Transverse colon (tissue), 4 donors: ENCODE measurements around the gene TMBIM1. TPM values are rescaled to one million over a fixed set of nuclear protein-coding genes. Genes with fewer than 3 reads are reported as not detected.

Source experiments
- DNase-seq: peaks from one replicate; pipeline ENCODE4 v3.0.0-alpha.2; 2019
- H3K27ac ChIP-seq, 4 donors: fragments of 200-600 bp; sonication (generic); 2 replicates each; pipeline ENCODE4 v1.5.1; 2016 to 2018; ENCODE audit warnings: inconsistent platforms in 4 of 4
- H3K27me3 ChIP-seq: fragments of 200-600 bp; sonication (generic); 2 replicates; pipeline ENCODE4 v1.5.1; 2017; ENCODE audit warnings: inconsistent platforms
- H3K36me3 ChIP-seq, 4 donors: fragments of 200-600 bp; sonication (generic); 2 replicates each; pipeline ENCODE4 v1.5.1; 2017 to 2019; ENCODE audit warnings: inconsistent platforms in 4 of 4
- H3K4me1 ChIP-seq, 4 donors: fragments of 200-600 bp; sonication (generic); 2 replicates each; pipeline ENCODE4 v1.5.1; 2017 to 2020; ENCODE audit warnings: inconsistent platforms in 4 of 4
- H3K4me3 ChIP-seq, 4 donors: fragments of 200-600 bp; sonication (generic); 1 replicate in 1 of 4; 2 replicates in 3 of 4; pipeline versions ENCODE4 v1.5.1 to v1.6.1; 2017 to 2019; ENCODE audit warnings: inconsistent platforms in 4 of 4
- H3K9me3 ChIP-seq, 2 donors: fragments of 200-600 bp; sonication (generic); 2 replicates each; pipeline ENCODE4 v1.5.1; 2017 to 2019; ENCODE audit warnings: inconsistent platforms in 2 of 2
- EP300 ChIP-seq: sonication (generic); formaldehyde crosslinking; IDR thresholded peaks from one replicate; pipeline ENCODE4 v1.6.1; 2017; ENCODE audit warnings: antibody characterized with exemption, low read depth
- POLR2A ChIP-seq: fragments of 450-650 bp; IDR thresholded peaks from one replicate; pipeline ENCODE4 v1.6.1; 2016; ENCODE audit warnings: antibody characterized with exemption, mild to moderate bottlenecking, moderate library complexity
- POLR2AphosphoS5 ChIP-seq, 3 donors: sonication (generic); formaldehyde crosslinking; IDR thresholded peaks; one replicate each; pipeline ENCODE4 v1.6.1; 2016; ENCODE audit warnings: antibody characterized with exemption in 3 of 3
- WGBS, 2 donors: methylation state at CpG; one replicate each; pipeline ENCODE4 v1.1.5; 2018; ENCODE audit warnings: low coverage in 1 of 2; 5-methylcytosine and 5-hydroxymethylcytosine counted together
- in situ Hi-C, 4 donors: fragments of 200-750 bp; cut with MboI; loops; one replicate each; pipeline versions ENCODE4 v1.15.0 to v1.15.1; 2017; ENCODE audit warnings: low sequenced_read_pairs in 3 of 4, low pct_ligation_motif_present in 1 of 4, low pct_unique_long_range_greater_than_20kb in 1 of 4
- intact Hi-C: fragments of 100-400 bp; cut with DNase I; formaldehyde crosslinking; loops from one replicate; pipeline ENCODE4 v1.15.1; 2023; ENCODE audit warnings: low total_unique reads
- total RNA-seq, 4 donors: library from RNA; depleted of rRNA; stranded (reverse); fragments of >200 nt; gene quantifications; one replicate each; pipeline ENCODE4 v1.1.0, GENCODE V29; 2016
- TF ChIP-seq, protein P1 (sequence below), 5 experiments: fragments of 200-600 bp in 3 of 5; fragments of 450-650 bp in 2 of 5; sonication (generic) in 3 of 5; IDR thresholded peaks; 1 replicate in 2 of 5; 2 replicates in 3 of 5; pipeline ENCODE4 v1.5.1; 2016 to 2017; ENCODE audit warnings: antibody characterized with exemption in 5 of 5, inconsistent platforms in 3 of 5, mild to moderate bottlenecking in 2 of 5, moderate library complexity in 1 of 5

Gene TMBIM1
- total RNA-seq, 4 donors from 2014 or later: 80.0 to 356 (median 200) TPM

GRCh38 chr2:218293715-218294429, 1.6 kb upstream of the TMBIM1 start:
- H3K9me3 ChIP-seq: no peaks in the 10 kb centered on the region
- DNase-seq: no peak
- peak overlapping the region; percentile 96 to 98 (median 98) for H3K27ac ChIP-seq
- no peak overlapping the region for H3K4me3 ChIP-seq
- intact Hi-C loops: no loop called here
- TF ChIP-seq POLR2AphosphoS5 (IDR thresholded peaks at IDR 0.05) (no peak), EP300 (no peak), POLR2A (no peak)
- TF ChIP-seq, protein P1, sequence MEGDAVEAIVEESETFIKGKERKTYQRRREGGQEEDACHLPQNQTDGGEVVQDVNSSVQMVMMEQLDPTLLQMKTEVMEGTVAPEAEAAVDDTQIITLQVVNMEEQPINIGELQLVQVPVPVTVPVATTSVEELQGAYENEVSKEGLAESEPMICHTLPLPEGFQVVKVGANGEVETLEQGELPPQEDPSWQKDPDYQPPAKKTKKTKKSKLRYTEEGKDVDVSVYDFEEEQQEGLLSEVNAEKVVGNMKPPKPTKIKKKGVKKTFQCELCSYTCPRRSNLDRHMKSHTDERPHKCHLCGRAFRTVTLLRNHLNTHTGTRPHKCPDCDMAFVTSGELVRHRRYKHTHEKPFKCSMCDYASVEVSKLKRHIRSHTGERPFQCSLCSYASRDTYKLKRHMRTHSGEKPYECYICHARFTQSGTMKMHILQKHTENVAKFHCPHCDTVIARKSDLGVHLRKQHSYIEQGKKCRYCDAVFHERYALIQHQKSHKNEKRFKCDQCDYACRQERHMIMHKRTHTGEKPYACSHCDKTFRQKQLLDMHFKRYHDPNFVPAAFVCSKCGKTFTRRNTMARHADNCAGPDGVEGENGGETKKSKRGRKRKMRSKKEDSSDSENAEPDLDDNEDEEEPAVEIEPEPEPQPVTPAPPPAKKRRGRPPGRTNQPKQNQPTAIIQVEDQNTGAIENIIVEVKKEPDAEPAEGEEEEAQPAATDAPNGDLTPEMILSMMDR (IDR thresholded peaks at IDR 0.05): no peak
- H3K4me1 ChIP-seq: peaks cover 29 to 57% (median 52%) of the 10 kb centered on the region in 4 donors
- in situ Hi-C loops: loop anchor here in 3 of 4 donors (10.0 to 25.0 kb wide), 2 partner anchors 93 to 101 kb away; partner anchors contain the start of genes CTDSP1 (in 3 of the 3) and SLC11A1 (in 2 of the 3)
- no peaks in the 10 kb centered on the region for H3K27me3 ChIP-seq
- H3K36me3 ChIP-seq: no peaks in the 10 kb centered on the region
- 0 to 64% methylated on average over 1 to 5 of the region's 5 CpGs for WGBS, 2 donors

DNA sequence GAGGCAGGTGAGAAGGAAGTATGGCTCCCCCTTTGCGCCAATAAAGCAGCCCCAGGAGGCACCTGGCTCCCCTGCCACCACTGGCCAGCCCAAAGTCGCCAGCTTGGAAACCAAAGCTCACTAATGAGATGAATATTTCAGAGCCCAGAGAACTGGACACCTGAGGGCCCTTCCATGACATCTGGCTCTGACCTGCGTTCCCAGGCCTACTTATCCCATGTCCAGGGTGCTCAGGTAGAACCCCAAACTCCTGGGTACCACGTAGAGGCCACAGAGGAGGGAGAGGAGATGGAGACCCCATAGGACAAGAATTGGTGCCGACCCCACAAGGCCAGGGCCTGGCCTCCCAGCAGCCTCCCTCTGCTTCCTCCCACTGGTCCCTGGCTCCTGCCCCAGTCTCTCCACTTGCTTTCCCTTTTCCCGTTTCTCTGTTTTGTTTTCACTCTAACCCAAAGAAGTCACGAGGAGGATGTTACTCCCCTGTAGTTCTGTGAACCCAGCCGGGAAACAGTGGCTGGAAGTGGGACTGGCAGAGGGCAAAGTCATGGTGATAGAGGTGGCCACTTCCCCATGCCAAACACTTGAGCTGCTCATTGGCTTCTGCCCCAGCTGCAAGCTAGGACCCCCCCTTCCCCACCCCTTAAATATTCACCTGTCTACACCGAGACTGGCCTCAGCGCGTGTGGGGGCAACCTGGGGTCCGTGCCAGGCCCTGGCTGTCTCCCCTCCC, 820 bp downstream of the TMBIM1 start:
- Histone ChIP-seq H3K27ac (peak overlapping the region; percentile 96 to 98 (median 98)), H3K27me3 (no peaks in the 10 kb centered on the region), H3K4me1 (peaks cover 46 to 81% (median 75%) of the 10 kb centered on the region in 4 donors), H3K4me3 (peak overlapping the region; percentile 73 to 88 (median 79)), H3K36me3 (no peaks in the 10 kb centered on the region), H3K9me3 (no peaks in the 10 kb centered on the region)
- TF ChIP-seq POLR2AphosphoS5 (IDR thresholded peaks at IDR 0.05) (peak in 1 of 3 donors; percentile 40), EP300 (no peak), POLR2A (no peak)
- intact Hi-C loops: no loop called here
- DNase-seq: no peak
- in situ Hi-C loops: loop anchor here in 3 of 4 donors (10.0 to 25.0 kb wide), 2 partner anchors 96 to 103 kb away; partner anchors contain the start of genes CTDSP1 (in 3 of the 3) and SLC11A1 (in 2 of the 3)
- WGBS, 2 donors: 28% methylated on average over 12 of the region's 12 CpGs; no CpG with 5 or more reads in 1 of the 2 donors

DNA sequence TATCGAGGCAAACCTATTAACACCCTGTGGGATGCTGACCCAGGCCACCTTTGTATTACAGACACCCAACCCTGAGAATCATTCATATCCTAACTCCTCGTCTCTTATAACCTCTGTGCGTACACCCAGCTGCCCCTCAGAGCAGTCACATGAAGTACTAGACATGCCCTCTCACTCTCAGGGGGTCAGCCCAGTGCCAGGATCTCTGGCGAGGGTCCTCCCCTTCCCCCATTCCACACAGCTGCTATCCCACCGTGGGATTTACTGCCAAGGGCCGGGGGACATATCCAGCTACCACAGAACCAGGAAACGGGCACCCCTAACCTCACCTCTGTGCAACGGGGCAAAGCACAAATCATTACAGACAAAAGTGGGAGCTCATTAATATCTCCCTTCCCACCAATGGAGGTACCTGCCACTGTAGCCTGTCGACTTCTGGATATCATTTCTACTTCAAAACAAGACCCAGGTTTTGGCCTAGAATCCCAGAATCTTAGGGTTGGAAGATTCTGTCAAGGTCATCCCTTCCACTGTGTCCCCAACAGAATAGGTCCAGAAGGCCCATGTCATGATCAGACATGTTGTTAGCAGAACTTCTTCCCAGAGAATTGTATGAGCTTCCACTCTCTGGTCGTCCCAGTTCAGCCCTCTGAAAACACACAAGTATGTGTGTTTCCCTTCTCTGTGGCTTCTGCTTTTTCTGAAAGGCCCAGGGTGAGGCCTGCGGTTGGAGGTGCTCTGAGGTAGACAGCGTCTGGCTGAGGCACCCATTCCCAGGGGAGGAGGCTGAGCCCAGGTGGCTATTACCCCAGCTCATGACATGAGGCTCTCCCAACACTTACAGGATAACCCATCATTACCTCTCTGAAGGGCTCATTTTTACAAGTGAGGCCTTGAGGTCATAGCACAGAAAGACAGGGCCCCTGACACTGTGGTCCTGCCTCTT, 1.7 kb downstream of the TMBIM1 start:
- intact Hi-C loops: no loop called here
- peak overlapping the region; percentile 73 to 88 (median 79) for H3K4me3 ChIP-seq

More for the DNA sequence above, 1.7 kb downstream of the TMBIM1 start:
- no peaks in the 10 kb centered on the region for H3K36me3 ChIP-seq
- H3K4me1 ChIP-seq: peaks cover 55 to 89% (median 84%) of the 10 kb centered on the region in 4 donors
- in situ Hi-C loops: loop anchor here in 3 of 4 donors (10.0 to 25.0 kb wide), 2 partner anchors 97 to 104 kb away; partner anchors contain the start of genes CTDSP1 (in 3 of the 3) and SLC11A1 (in 2 of the 3)
- H3K27me3 ChIP-seq: no peaks in the 10 kb centered on the region
- TF ChIP-seq POLR2AphosphoS5 (IDR thresholded peaks at IDR 0.05) (no peak), POLR2A (no peak), EP300 (no peak)
- TF ChIP-seq, protein P1 (IDR thresholded peaks at IDR 0.05): no peak
- H3K9me3 ChIP-seq: no peaks in the 10 kb centered on the region
- WGBS, 2 donors: 33 to 50% methylated on average over 2 to 12 of the region's 12 CpGs
- H3K27ac ChIP-seq: peak overlapping the region; percentile 96 to 98 (median 98)
- peak; percentile 58 for DNase-seq
